Measurements from ENCODE around the gene ASXL3.

The ASXL3 gene

DNA sequence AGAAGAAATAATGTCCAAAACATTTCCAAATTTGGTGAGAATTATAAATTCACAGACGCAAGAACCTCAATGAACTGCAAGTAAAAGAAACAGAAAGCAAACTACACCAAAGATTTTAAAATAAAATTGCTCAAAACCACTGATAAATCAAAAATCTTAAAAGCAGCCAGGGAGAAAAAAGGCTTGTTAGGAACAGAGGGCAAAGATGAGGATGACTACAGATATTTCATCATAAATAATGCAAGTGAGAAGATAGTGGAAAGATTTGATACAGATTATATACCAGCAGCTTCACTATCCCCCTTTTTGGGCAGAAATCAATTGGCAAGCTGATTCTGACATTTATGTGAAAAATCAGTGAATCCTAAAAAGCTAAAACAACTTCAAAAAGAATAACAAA, 10.3 kb upstream of the ASXL3 start:
- Histone ChIP-seq H3K36me3 (ENCODE audit: control insufficient read depth, insufficient read depth, low read length) (no peaks in the 10 kb centered on the region), H3K27ac (ENCODE audit: low read depth, low read length) (no peak overlapping the region), H3K9ac (ENCODE audit: low read depth, low read length) (no peak overlapping the region), H3K4me3 (ENCODE audit: low read depth, low read length) (no peak overlapping the region), H3K27me3 (ENCODE audit: control insufficient read depth, insufficient read depth, low read length) (no peaks in the 10 kb centered on the region), H3K4me1 (ENCODE audit: control insufficient read depth, insufficient read depth, low read length) (no peaks in the 10 kb centered on the region), H3K9me3 (ENCODE audit: control insufficient read depth, insufficient read depth, low read length) (no peaks in the 10 kb centered on the region)

DNA sequence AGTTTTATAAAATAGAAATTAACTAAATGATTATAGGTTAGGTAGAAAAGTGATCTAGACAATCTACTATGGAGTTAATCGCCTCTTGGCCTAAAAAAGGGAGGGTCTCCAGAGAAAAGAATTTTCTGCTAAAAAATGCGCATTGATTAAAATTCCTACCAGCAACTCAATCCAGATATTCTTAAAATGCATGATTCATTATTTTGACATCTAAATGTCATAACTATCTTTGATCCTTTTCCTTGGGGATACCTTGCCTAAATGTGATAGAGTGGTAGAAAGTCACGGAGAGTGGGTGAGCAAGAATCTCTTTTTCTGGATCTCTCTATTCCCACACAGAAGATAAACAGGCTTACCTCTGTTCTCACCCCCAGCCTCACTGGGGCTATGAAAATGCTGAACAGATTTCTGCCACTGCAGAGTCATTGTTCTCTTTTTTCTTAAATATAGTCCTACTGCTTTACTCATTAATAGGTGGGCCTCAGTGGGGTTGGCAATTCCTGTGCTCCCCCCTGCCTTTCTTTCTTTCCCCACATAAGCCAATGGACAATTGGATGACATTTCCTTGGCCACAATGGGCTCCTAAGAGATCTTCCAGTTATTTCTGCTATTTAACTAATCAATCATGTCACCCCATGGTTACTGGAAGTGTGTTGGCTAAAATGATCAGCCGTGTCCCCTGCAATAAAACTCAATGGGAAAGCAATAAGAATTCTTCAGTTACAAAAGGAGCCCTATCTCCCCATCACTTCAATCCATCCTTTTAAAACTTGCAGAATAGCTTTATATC, 5.8 kb upstream of the ASXL3 start:
- Histone ChIP-seq H3K27me3 (ENCODE audit: control insufficient read depth, insufficient read depth, low read length) (peaks cover 7% of the 10 kb centered on the region), H3K4me1 (ENCODE audit: control insufficient read depth, insufficient read depth, low read length) (peaks cover 10% of the 10 kb centered on the region), H3K9me3 (ENCODE audit: control insufficient read depth, insufficient read depth, low read length) (no peaks in the 10 kb centered on the region), H3K9ac (ENCODE audit: low read depth, low read length) (no peak overlapping the region), H3K36me3 (ENCODE audit: control insufficient read depth, insufficient read depth, low read length) (no peaks in the 10 kb centered on the region), H3K4me3 (ENCODE audit: low read depth, low read length) (no peak overlapping the region), H3K27ac (ENCODE audit: low read depth, low read length) (no peak overlapping the region)

GRCh38 chr18:33573193-33573592, 4.8 kb upstream of the ASXL3 start:
- Histone ChIP-seq H3K4me3 (ENCODE audit: low read depth, low read length) (no peak overlapping the region), H3K4me1 (ENCODE audit: control insufficient read depth, insufficient read depth, low read length) (peaks cover 17% of the 10 kb centered on the region), H3K9ac (ENCODE audit: low read depth, low read length) (no peak overlapping the region), H3K9me3 (ENCODE audit: control insufficient read depth, insufficient read depth, low read length) (no peaks in the 10 kb centered on the region), H3K27me3 (ENCODE audit: control insufficient read depth, insufficient read depth, low read length) (peaks cover 16% of the 10 kb centered on the region), H3K27ac (ENCODE audit: low read depth, low read length) (no peak overlapping the region), H3K36me3 (ENCODE audit: control insufficient read depth, insufficient read depth, low read length) (no peaks in the 10 kb centered on the region)

DNA sequence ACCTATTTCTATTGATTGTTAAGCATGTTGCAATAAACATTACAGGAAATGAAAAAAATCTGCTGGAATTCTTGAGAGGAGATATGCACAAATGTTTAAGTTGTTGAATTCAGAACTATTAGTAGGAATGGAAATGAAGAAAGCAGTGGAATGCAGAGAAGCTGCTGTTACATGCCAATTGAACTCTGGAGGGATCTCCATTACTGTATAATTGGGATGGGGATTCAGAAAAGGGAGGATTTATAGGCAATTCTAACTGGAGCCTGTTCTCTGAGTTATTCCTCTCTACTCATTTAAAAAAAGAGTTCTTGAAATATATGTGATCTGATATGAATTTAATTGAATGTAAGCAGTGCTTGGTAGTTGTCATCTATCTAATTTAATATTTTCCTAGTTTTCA, 2.6 kb upstream of the ASXL3 start:
- Histone ChIP-seq H3K27me3 (ENCODE audit: control insufficient read depth, insufficient read depth, low read length) (peaks cover 38% of the 10 kb centered on the region), H3K4me3 (ENCODE audit: low read depth, low read length) (no peak overlapping the region), H3K9ac (ENCODE audit: low read depth, low read length) (no peak overlapping the region), H3K36me3 (ENCODE audit: control insufficient read depth, insufficient read depth, low read length) (no peaks in the 10 kb centered on the region), H3K9me3 (ENCODE audit: control insufficient read depth, insufficient read depth, low read length) (no peaks in the 10 kb centered on the region), H3K4me1 (ENCODE audit: control insufficient read depth, insufficient read depth, low read length) (peaks cover 27% of the 10 kb centered on the region), H3K27ac (ENCODE audit: low read depth, low read length) (no peak overlapping the region)

- Histone ChIP-seq H3K4me1 (ENCODE audit: control insufficient read depth, insufficient read depth, low read length) (peaks cover 34% of the 10 kb centered on the region), H3K9ac (ENCODE audit: low read depth, low read length) (no peak overlapping the region), H3K27me3 (ENCODE audit: control insufficient read depth, insufficient read depth, low read length) (peaks cover 47% of the 10 kb centered on the region), H3K36me3 (ENCODE audit: control insufficient read depth, insufficient read depth, low read length) (no peaks in the 10 kb centered on the region), H3K4me3 (ENCODE audit: low read depth, low read length) (peak overlapping the region; percentile 83), H3K27ac (ENCODE audit: low read depth, low read length) (no peak overlapping the region), H3K9me3 (ENCODE audit: control insufficient read depth, insufficient read depth, low read length) (no peaks in the 10 kb centered on the region)
Observed at GRCh38 chr18:33576999-33577646, 896 bp upstream of the ASXL3 start.

DNA sequence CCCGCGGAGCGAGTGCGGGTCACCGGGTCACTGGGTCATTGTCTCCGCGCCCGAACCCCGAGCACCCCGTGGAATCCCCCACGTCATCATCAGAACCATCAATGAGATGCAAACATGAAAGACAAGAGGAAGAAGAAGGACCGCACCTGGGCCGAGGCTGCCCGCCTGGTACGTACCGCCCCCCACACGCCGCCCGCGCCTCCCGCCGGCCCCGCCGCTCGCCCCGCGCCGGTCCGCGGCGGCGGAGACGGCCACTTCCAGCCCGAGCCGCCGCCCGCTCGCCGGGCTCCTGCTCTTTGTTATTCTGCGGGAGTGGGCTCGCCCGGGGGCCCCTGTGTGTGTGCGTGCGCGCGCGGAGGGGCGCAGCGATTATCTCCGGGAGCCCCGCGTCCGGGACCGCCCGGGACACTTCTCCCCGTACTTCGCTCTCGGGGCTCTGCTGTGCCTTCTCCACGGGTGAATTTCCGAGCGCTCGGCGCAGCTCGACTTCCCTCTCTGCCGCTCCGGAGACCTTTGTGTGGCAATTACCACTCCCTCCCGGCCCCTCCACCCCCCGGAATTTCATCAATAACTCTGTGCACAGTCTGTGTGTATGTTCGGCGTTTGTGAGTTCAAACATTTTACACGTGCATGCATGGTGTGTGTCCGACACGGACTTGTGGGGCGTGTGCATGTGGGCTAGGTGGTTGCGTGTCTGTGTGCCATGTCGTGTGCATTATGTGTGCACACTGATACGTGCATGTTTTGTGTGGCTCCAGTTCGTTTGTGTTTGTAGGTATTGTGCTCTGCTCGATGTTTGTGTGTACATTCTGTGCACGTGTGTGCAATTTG, 714 bp downstream of the ASXL3 start:
- no peak overlapping the region for H3K27ac ChIP-seq (ENCODE audit: low read depth, low read length)
- peaks cover 39% of the 10 kb centered on the region for H3K4me1 ChIP-seq (ENCODE audit: control insufficient read depth, insufficient read depth, low read length)
- H3K27me3 ChIP-seq (ENCODE audit: control insufficient read depth, insufficient read depth, low read length) = peaks cover 47% of the 10 kb centered on the region
- H3K9ac ChIP-seq (ENCODE audit: low read depth, low read length) = no peak overlapping the region
- peak overlapping the region; percentile 54 for H3K4me3 ChIP-seq (ENCODE audit: low read depth, low read length)
- H3K9me3 ChIP-seq (ENCODE audit: control insufficient read depth, insufficient read depth, low read length) = no peaks in the 10 kb centered on the region
- no peaks in the 10 kb centered on the region for H3K36me3 ChIP-seq (ENCODE audit: control insufficient read depth, insufficient read depth, low read length)

GRCh38 chr18:33579349-33580215, 1.6 kb downstream of the ASXL3 start:
- no peak overlapping the region for H3K9ac ChIP-seq (ENCODE audit: low read depth, low read length)
- no peak overlapping the region for H3K27ac ChIP-seq (ENCODE audit: low read depth, low read length)
- peaks cover 46% of the 10 kb centered on the region for H3K4me1 ChIP-seq (ENCODE audit: control insufficient read depth, insufficient read depth, low read length)
- H3K4me3 ChIP-seq (ENCODE audit: low read depth, low read length) = peak overlapping the region; percentile 54
- H3K27me3 ChIP-seq (ENCODE audit: control insufficient read depth, insufficient read depth, low read length) = peaks cover 47% of the 10 kb centered on the region
- no peaks in the 10 kb centered on the region for H3K9me3 ChIP-seq (ENCODE audit: control insufficient read depth, insufficient read depth, low read length)
- no peaks in the 10 kb centered on the region for H3K36me3 ChIP-seq (ENCODE audit: control insufficient read depth, insufficient read depth, low read length)

DNA sequence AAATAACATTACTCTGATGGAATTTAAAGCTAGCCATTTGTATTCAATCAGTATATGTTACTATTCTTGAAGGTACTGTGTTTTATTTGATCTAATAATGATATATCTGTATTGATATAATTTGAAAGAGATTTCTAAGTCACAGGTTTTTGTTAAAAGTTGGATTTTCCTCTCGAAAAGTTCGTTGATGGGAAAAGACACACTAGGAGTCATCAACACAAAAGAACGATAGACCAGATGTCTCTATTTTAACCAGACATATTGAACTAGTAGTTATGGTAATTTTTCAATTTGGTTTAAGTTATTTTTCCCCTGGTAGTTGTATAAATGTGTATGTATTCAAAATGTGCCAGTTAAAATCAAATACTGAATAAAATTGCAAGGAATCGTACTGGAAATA, 2.5 kb downstream of the ASXL3 start:
- Histone ChIP-seq H3K4me1 (ENCODE audit: control insufficient read depth, insufficient read depth, low read length) (peaks cover 53% of the 10 kb centered on the region), H3K27me3 (ENCODE audit: control insufficient read depth, insufficient read depth, low read length) (peaks cover 47% of the 10 kb centered on the region), H3K36me3 (ENCODE audit: control insufficient read depth, insufficient read depth, low read length) (no peaks in the 10 kb centered on the region), H3K4me3 (ENCODE audit: low read depth, low read length) (no peak overlapping the region), H3K9me3 (ENCODE audit: control insufficient read depth, insufficient read depth, low read length) (no peaks in the 10 kb centered on the region), H3K9ac (ENCODE audit: low read depth, low read length) (no peak overlapping the region), H3K27ac (ENCODE audit: low read depth, low read length) (no peak overlapping the region)

DNA sequence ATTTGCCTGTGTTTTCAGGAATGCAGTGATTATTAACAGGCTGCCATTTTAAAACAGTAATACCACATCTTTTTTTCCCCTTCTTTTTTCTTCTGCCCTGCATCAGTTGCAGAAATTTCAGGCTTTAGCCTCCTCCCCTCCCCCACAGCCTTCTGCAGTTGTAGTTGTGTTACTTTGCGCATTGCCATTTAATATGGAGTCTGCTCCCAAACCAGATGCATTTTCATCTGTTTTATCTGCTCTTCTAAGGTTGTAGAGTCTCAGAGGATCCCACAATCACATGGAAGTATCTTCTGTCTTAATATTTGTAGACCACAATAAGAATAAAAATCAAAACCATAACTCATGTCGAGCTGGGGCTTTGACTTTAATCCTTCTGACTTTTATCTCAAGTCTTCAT, 3.8 kb downstream of the ASXL3 start:
- H3K27ac ChIP-seq (ENCODE audit: low read depth, low read length) = no peak overlapping the region
- H3K4me1 ChIP-seq (ENCODE audit: control insufficient read depth, insufficient read depth, low read length) = peaks cover 51% of the 10 kb centered on the region
- no peak overlapping the region for H3K9ac ChIP-seq (ENCODE audit: low read depth, low read length)
- H3K36me3 ChIP-seq (ENCODE audit: control insufficient read depth, insufficient read depth, low read length) = no peaks in the 10 kb centered on the region
- no peak overlapping the region for H3K4me3 ChIP-seq (ENCODE audit: low read depth, low read length)
- H3K27me3 ChIP-seq (ENCODE audit: control insufficient read depth, insufficient read depth, low read length) = peaks cover 43% of the 10 kb centered on the region
- H3K9me3 ChIP-seq (ENCODE audit: control insufficient read depth, insufficient read depth, low read length) = no peaks in the 10 kb centered on the region

DNA sequence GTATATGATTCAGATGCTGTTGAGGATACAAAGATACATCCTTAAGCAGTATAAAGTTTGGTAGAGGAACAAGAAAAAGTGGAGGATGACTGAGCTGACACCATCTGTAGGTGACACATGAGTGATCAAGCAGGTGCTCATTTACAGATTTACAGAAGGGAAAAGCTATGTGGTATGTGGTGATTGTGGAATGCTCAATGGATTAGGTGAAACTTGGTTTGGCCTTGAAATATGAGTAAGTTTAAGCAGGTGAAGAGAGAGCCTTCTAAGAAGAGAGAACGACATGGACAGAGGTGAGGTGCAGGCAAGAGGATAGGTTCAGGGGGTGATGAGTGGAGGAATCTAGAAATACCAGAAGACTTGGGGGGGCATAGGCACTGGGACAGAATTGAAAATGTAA, 5.9 kb downstream of the ASXL3 start:
- no peaks in the 10 kb centered on the region for H3K9me3 ChIP-seq (ENCODE audit: control insufficient read depth, insufficient read depth, low read length)
- no peak overlapping the region for H3K4me3 ChIP-seq (ENCODE audit: low read depth, low read length)
- peaks cover 44% of the 10 kb centered on the region for H3K4me1 ChIP-seq (ENCODE audit: control insufficient read depth, insufficient read depth, low read length)
- no peak overlapping the region for H3K9ac ChIP-seq (ENCODE audit: low read depth, low read length)
- H3K36me3 ChIP-seq (ENCODE audit: control insufficient read depth, insufficient read depth, low read length) = no peaks in the 10 kb centered on the region
- peaks cover 25% of the 10 kb centered on the region for H3K27me3 ChIP-seq (ENCODE audit: control insufficient read depth, insufficient read depth, low read length)
- H3K27ac ChIP-seq (ENCODE audit: low read depth, low read length) = no peak overlapping the region
